Cardiac muscle cell (in vitro differentiated cells and primary cell): ENCODE measurements around the gene PLXNA2. TPM values are rescaled to one million over a fixed set of nuclear protein-coding genes. Genes with fewer than 3 reads are reported as not detected.

Source experiments
- DNase-seq, 2 donors: peaks; one replicate each; pipeline versions ENCODE4 v3.0.0 to v3.0.0-alpha.2; 2010 to 2017; ENCODE audit warnings: low read depth in 1 of 2, low spot score in 1 of 2
- H3K27ac ChIP-seq: fragments of 200-600 bp; sonication (generic); 2 replicates; pipeline ENCODE4 v1.5.1; 2016
- H3K27me3 ChIP-seq: fragments of 200-600 bp; sonication (generic); 2 replicates; pipeline ENCODE4 v1.6.0; 2016; ENCODE audit warnings: control low read depth
- H3K36me3 ChIP-seq: fragments of 200-600 bp; sonication (generic); 2 replicates; pipeline ENCODE4 v1.5.1; 2016; ENCODE audit warnings: control low read depth
- H3K4me1 ChIP-seq: fragments of 200-600 bp; sonication (generic); 2 replicates; pipeline ENCODE4 v1.8.1; 2017; ENCODE audit warnings: low read depth, mild to moderate bottlenecking, mixed run types
- H3K4me3 ChIP-seq: fragments of 200-600 bp; sonication (generic); 2 replicates; pipeline ENCODE4 v1.5.1; 2016; ENCODE audit warnings: mild to moderate bottlenecking
- H3K9me3 ChIP-seq: fragments of 200-600 bp; sonication (generic); 2 replicates; pipeline ENCODE4 v1.5.1; 2017; ENCODE audit warnings: low read depth, mild to moderate bottlenecking, control low read depth
- polyA plus RNA-seq: library from polyadenylated mRNA; unstranded; fragments of >200 nt; fragmentation: Nextera tagmentation; extraction: Ambion mirVana; gene quantifications from 2 replicates; pipeline ENCODE4 v1.2.1, GENCODE V29; 2016
- total RNA-seq: library from RNA; depleted of rRNA; stranded (reverse); fragments of >200 nt; gene quantifications from 2 replicates; pipeline ENCODE4 v1.2.3, GENCODE V29; 2016
- TF ChIP-seq, protein P1 (sequence below): IDR thresholded peaks from 2 replicates; pipeline ENCODE4 v1.5.1; 2012; ENCODE audit warnings: low read depth, mild to moderate bottlenecking, low read length

The PLXNA2 gene
- total and polyA plus RNA-seq, 2 experiments from 2014 or later = 23.2 to 55.3 TPM

- peaks cover 17% of the 10 kb centered on the region for H3K36me3 ChIP-seq
Measured at GRCh38 chr1:208069317-208069716, 174.9 kb downstream of the PLXNA2 start.

DNA sequence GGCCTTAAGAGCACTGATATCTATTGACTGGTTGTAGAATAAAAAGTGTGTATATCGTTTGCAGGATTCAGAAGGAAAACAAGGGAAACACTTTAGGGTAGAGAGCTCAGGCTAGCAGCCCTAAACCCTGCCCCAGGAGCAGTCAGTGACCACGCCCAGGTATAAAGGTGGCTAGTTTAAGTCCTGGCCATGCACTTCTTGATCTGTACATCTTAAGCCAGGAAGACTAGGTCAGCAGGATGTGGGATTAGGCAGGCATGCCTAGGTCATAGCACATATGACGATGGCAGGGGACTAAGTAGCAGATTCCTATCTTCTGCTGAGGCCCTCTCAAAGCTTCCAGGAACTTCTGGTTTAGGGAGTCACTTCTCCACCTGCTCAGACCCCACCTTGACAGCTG lies 175.3 kb downstream of the PLXNA2 start:
- no peak for DNase-seq
- Histone ChIP-seq H3K4me1 (no peaks in the 10 kb centered on the region), H3K9me3 (no peaks in the 10 kb centered on the region), H3K27me3 (no peaks in the 10 kb centered on the region), H3K27ac (no peak overlapping the region), H3K36me3 (peaks cover 17% of the 10 kb centered on the region), H3K4me3 (no peak overlapping the region)
- TF ChIP-seq, protein P1, sequence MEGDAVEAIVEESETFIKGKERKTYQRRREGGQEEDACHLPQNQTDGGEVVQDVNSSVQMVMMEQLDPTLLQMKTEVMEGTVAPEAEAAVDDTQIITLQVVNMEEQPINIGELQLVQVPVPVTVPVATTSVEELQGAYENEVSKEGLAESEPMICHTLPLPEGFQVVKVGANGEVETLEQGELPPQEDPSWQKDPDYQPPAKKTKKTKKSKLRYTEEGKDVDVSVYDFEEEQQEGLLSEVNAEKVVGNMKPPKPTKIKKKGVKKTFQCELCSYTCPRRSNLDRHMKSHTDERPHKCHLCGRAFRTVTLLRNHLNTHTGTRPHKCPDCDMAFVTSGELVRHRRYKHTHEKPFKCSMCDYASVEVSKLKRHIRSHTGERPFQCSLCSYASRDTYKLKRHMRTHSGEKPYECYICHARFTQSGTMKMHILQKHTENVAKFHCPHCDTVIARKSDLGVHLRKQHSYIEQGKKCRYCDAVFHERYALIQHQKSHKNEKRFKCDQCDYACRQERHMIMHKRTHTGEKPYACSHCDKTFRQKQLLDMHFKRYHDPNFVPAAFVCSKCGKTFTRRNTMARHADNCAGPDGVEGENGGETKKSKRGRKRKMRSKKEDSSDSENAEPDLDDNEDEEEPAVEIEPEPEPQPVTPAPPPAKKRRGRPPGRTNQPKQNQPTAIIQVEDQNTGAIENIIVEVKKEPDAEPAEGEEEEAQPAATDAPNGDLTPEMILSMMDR = no peak

More at GRCh38 chr1:208069317-208069716, 174.9 kb downstream of the PLXNA2 start:
- no peak for DNase-seq
- TF ChIP-seq, protein P1 = no peak
- no peak overlapping the region for H3K27ac ChIP-seq
- no peaks in the 10 kb centered on the region for H3K9me3 ChIP-seq
- no peaks in the 10 kb centered on the region for H3K27me3 ChIP-seq
- no peaks in the 10 kb centered on the region for H3K4me1 ChIP-seq
- no peak overlapping the region for H3K4me3 ChIP-seq

DNA sequence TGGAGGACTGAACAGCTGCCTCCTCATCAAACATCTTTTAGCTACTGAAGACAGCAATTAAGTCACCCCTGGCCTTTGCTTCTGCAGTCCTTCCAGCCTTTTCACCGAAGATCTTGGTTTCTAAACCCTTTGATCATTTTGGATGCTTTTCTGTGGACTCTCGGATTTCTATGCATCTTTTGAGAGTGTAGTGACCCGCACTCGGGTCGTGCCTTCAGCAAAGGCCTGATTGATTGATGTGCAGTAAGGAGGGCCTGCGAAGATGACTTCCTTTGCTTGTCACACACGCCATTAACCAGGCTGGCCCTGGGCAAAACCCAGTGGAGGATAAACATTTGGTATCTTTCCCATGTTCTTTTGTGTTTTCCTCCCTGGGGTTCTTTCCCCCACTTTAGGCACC lies 175.8 kb downstream of the PLXNA2 start:
- DNase-seq = no peak
- TF ChIP-seq, protein P1 = no peak

GRCh38 chr1:208066583-208066982 lies 177.6 kb downstream of the PLXNA2 start:
- TF ChIP-seq, protein P1 = no peak
- H3K9me3 ChIP-seq = no peaks in the 10 kb centered on the region
- no peaks in the 10 kb centered on the region for H3K27me3 ChIP-seq
- no peaks in the 10 kb centered on the region for H3K4me1 ChIP-seq
- no peak overlapping the region for H3K4me3 ChIP-seq
- H3K27ac ChIP-seq = no peak overlapping the region
- DNase-seq = no peak
- H3K36me3 ChIP-seq = peaks cover 9% of the 10 kb centered on the region

More for the DNA sequence above, 175.8 kb downstream of the PLXNA2 start:
- Histone ChIP-seq H3K4me1 (no peaks in the 10 kb centered on the region), H3K27ac (no peak overlapping the region), H3K9me3 (no peaks in the 10 kb centered on the region), H3K4me3 (no peak overlapping the region), H3K27me3 (no peaks in the 10 kb centered on the region), H3K36me3 (peaks cover 15% of the 10 kb centered on the region)

- H3K27me3 ChIP-seq = no peaks in the 10 kb centered on the region
- no peak overlapping the region for H3K4me3 ChIP-seq
- no peaks in the 10 kb centered on the region for H3K4me1 ChIP-seq
- no peak overlapping the region for H3K27ac ChIP-seq
- no peak for DNase-seq
- peaks cover 6% of the 10 kb centered on the region for H3K36me3 ChIP-seq
- no peaks in the 10 kb centered on the region for H3K9me3 ChIP-seq
- TF ChIP-seq, protein P1 = no peak
Measured at GRCh38 chr1:208065862-208066261, 178.3 kb downstream of the PLXNA2 start.

GRCh38 chr1:208061632-208062031 lies 182.6 kb downstream of the PLXNA2 start:
- peaks cover 7% of the 10 kb centered on the region for H3K4me1 ChIP-seq
- no peaks in the 10 kb centered on the region for H3K9me3 ChIP-seq
- H3K4me3 ChIP-seq = no peak overlapping the region
- DNase-seq = peak in 1 of 2 donors; percentile 51
- no peaks in the 10 kb centered on the region for H3K27me3 ChIP-seq
- TF ChIP-seq, protein P1 = no peak
- no peak overlapping the region for H3K27ac ChIP-seq
- peaks cover 5% of the 10 kb centered on the region for H3K36me3 ChIP-seq
